WI38 (cell line): ENCODE measurements around the gene SCP2.
"Not testable (repeated sequence)": the region's sequence is repeated elsewhere in the genome, so short reads cannot be mapped to it uniquely, and the experiment has no call there.

Experiments used
- H3K4me3 ChIP-seq: 2 replicates; pipeline ENCODE4 v1.5.1; 2011; ENCODE audit warnings: low read depth, mild to moderate bottlenecking, control low read depth, low read length
- CTCF ChIP-seq: IDR thresholded peaks from 2 replicates; pipeline ENCODE4 v1.5.1; 2012; ENCODE audit warnings: low read depth, mild to moderate bottlenecking, control low read depth, low read length

The SCP2 gene

GRCh38 chr1:52947490-52947889 is 20.4 kb downstream of the SCP2 start:
- H3K4me3 ChIP-seq: no peak overlapping the region
- no peak for TF ChIP-seq CTCF

- H3K4me3 ChIP-seq: not testable (repeated sequence)
Measured at GRCh38 chr1:52949602-52950001, 22.5 kb downstream of the SCP2 start.

- H3K4me3 ChIP-seq: no peak overlapping the region
- no peak for TF ChIP-seq CTCF
Measured at GRCh38 chr1:52952112-52952511, 25.0 kb downstream of the SCP2 start.

- H3K4me3 ChIP-seq: no peak overlapping the region
- no peak for TF ChIP-seq CTCF
Measured at GRCh38 chr1:52955129-52955970, 28.3 kb downstream of the SCP2 start.

- TF ChIP-seq CTCF: no peak
- no peak overlapping the region for H3K4me3 ChIP-seq
Measured at GRCh38 chr1:52963101-52963500, 36.0 kb downstream of the SCP2 start.

GRCh38 chr1:52967666-52968065 is 40.6 kb downstream of the SCP2 start:
- no peak for TF ChIP-seq CTCF
- no peak overlapping the region for H3K4me3 ChIP-seq

GRCh38 chr1:52969234-52969633 is 42.2 kb downstream of the SCP2 start:
- not testable (repeated sequence) for H3K4me3 ChIP-seq

- no peak for TF ChIP-seq CTCF
- no peak overlapping the region for H3K4me3 ChIP-seq
Measured at GRCh38 chr1:52970149-52970548, 43.1 kb downstream of the SCP2 start.
